ENCODE measurements around the gene PFN3.

The PFN3 gene

GRCh38 chr5:177437623-177438022 is 37.2 kb upstream of the PFN3 start:
- DNase-seq = no peak

DNA sequence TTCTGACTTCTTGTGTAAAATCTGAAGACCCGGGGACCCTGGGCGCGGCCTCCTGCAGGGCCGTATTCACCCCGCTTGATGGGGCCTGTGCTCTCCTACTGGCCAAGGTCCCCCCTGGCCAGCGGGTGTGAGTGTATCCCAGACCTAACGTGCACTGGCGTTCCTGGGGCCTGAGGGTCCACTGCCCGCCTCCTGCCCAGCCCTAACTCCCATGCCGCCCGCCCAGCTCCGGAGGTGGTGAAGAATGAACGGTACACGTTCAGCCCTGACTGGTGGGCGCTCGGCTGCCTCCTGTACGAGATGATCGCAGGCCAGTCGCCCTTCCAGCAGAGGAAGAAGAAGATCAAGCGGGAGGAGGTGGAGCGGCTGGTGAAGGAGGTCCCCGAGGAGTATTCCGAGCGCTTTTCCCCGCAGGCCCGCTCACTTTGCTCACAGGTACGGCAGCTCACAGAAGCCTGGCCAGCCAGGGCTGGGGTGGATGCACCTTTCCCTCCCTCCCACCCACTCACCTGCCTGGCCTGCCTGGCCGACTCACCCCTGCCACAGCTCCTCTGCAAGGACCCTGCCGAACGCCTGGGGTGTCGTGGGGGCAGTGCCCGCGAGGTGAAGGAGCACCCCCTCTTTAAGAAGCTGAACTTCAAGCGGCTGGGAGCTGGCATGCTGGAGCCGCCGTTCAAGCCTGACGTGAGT is 35.5 kb upstream of the PFN3 start:
- DNase-seq = no peak

DNA sequence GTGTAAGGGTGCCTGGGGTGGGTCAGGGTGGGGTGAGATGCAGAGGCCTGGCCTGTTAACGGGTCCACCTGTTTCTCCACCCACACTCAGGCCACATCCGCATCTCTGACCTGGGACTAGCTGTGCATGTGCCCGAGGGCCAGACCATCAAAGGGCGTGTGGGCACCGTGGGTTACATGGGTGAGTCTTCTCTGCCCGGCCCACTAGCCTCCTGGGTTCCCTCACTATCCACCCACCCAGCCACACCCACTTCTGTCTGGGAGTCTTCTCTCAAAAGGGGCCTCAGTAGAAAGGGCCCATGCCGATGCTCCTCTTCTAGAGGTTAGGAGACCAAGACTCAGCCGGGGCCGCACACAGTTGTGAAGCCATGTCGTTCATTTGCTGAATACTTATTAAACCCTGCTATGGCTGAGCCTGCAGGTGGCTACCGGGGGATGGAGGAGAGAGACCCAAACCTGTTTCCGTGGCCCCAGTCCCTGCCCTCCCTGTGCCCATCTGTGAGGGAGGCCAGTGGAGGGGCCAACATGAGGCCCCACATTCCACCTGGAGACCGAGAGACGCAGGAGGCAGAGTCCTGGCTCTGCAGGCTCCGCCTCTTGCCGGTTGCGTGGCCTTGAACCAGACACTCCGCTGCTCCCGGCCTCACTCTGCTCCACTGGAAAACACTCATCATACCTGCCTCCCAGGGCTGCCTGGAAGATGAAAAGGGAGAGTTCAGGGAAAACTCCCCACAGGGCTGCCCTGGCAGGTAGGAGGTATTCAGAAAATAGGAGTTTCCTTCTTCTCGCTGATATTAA is 34.7 kb upstream of the PFN3 start:
- DNase-seq = no peak

- no peak for DNase-seq
Observed at GRCh38 chr5:177434437-177434836, 34.0 kb upstream of the PFN3 start.

DNA sequence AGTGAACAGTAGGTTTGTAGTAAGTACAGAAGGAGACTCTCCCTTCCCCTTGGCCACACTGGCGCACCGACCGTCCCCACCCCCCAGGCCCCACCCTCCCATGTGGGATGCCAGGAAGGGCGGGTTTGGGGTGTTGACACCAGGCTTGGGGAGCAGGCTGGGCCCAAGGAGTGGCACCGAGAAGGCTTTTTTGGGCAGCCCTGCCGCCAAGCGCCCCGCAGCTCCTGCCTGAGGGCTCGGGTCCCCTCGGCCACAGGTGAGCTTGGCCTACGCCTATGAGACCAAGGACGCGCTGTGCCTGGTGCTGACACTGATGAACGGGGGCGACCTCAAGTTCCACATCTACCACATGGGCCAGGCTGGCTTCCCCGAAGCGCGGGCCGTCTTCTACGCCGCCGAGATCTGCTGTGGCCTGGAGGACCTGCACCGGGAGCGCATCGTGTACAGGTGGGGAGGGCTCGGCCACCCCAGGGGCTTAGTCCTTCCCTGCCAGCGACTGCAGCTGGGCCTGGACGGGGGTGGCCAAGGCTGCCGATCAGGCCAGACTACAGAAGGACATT is 33.3 kb upstream of the PFN3 start:
- DNase-seq = no peak

GRCh38 chr5:177432839-177433657 is 32.6 kb upstream of the PFN3 start:
- no peak for DNase-seq

DNA sequence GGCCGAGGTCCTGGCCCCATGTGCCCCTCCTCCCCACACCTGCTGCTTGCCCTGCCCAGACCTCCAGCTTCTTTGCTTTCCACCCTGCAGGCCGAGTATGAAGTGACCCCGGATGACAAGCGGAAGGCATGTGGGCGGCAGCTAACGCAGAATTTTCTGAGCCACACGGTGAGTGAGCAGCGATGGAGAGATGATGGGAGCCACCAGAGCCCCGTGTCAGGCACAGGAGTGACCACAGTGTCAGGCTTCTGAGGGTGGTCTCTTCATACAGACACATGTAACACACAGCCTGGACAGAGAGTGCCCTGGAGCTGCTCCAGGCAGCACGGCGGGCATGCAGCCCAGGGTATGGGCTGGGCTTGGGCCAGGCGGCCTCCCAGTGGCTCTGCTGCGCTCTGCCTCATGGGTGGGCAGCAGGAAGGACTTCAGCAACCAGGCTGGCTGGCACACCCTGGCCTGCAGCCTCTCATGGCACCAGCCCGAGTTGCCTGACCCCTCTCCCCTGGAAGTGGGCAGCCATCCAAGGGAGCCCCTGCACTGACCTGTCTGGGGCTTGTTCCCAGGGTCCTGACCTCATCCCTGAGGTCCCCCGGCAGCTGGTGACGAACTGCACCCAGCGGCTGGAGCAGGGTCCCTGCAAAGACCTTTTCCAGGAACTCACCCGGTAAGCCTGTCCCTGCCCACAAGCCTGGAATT is 31.8 kb upstream of the PFN3 start:
- DNase-seq = no peak

- peak; percentile 55 for DNase-seq
Observed at GRCh38 chr5:177431317-177432142, 31.1 kb upstream of the PFN3 start.

DNA sequence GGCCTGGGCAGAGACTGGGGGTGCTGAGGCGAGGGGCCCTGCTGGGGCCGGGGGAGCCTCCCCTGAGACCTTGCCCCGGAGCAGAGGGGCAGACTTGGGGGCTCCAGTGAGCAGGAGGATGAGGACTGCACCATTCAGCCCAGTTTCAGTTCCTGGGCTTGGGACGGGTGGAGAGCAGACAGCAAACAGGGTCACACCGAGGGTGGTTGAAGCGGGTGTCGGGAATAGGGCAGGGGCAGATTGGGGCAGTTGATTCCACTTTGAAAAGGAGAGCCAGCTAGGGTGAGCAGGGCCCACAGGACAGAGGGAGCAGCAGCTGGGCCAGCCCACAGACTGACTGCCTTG is 30.5 kb upstream of the PFN3 start:
- no peak for DNase-seq

DNA sequence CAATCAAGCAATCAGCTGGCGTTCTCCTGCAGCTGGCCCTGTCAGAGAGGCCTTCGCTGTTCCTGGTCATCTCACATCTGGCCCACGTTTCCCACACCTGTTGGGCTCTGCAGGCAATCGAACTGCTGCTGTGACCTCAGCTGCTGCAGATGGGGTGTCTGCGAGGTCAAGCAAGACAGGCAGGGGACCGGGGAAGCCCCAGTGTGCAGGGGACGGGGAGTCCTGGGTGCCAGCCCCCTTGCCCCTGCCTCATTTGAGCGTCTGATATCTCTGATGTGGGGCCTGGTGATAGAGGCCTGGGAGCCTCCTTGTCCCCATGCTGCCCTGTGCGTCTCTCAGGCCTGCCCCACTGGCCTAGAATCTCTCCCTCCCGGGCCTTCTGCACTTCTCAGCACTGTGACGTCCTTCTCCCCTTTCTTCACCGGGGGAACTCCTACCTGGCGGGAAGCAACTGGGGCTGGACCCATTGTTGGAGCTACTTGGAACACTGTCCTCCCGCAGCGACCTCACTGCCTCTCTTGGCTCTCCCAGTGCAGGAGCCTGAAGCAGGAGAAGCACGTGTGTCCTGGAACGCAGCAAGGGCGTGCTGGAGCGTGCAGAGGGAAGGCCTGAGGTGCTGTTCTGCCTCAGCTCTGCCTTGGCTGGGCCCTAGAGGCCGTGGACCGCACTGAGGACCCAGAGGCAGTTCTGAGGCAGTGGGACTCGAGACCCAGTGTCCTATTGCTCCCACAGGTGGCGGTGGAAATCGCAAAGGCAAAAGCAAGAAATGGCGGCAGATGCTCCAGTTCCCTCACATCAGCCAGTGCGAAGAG is 29.9 kb upstream of the PFN3 start:
- no peak for DNase-seq

GRCh38 chr5:177429248-177430040 is 29.0 kb upstream of the PFN3 start:
- peak; percentile 72 for DNase-seq

DNA sequence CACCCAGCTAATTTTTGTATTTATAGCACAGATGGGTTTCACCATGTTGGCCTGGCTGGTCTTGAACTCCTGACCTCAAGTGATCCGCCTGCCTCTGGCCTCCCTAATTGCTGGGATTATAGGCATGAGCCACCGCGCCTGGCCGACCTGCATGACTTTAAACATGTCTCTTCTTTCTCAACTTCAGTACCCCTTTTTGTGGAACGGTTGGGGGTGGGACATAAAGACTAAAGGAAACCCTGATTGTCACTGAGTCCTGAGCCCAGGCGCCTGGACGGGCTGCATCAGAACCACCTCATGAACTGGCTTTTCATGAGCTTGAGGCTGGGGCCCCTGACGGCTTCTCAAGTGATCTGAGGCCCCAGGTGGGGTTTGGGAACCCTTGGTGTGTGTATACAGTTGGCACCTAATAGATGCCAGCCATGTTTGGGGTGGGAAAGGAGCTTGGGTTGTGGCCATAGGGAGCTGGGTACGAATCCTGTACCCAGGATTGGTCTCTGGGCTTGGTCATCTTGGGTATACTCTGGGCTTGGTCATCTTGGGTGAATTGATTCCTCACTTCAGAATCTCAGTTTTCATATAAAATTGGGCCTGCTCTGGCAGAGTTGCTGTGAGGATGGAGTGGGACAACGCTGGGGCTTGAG is 28.2 kb upstream of the PFN3 start:
- DNase-seq = no peak

DNA sequence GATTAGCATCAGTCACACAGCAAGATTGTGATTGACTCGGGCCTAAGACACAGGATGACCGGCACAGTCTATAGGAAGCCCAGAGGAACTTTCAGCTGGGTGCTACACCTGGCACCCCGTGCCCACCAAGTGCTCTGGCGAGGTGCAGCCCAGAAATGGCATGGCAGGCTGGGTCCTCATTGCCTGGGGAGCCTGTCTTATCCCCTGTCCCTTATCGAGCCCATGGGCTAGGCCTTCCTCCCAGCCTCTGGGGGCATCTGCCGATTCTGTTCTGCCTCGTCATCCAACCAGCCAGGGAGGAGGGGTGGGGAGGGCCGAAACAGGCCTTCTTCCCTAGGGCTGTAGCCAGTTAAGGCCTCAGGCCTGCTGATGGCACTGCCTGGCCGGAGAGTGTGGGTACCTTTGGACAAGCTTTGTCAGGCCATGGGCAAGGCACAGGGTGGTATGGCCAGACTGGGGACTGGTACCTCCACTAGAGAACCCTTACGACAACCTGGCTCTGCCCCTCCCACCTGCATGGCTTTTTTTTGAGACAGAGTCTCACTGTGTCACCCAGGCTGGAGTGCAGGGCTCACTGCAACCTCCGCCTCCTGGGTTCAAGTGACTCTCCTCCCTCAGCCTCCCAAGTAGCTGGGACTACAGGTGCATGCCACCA is 27.6 kb upstream of the PFN3 start:
- DNase-seq = no peak

GRCh38 chr5:177427211-177427822 is 26.9 kb upstream of the PFN3 start:
- DNase-seq = no peak

DNA sequence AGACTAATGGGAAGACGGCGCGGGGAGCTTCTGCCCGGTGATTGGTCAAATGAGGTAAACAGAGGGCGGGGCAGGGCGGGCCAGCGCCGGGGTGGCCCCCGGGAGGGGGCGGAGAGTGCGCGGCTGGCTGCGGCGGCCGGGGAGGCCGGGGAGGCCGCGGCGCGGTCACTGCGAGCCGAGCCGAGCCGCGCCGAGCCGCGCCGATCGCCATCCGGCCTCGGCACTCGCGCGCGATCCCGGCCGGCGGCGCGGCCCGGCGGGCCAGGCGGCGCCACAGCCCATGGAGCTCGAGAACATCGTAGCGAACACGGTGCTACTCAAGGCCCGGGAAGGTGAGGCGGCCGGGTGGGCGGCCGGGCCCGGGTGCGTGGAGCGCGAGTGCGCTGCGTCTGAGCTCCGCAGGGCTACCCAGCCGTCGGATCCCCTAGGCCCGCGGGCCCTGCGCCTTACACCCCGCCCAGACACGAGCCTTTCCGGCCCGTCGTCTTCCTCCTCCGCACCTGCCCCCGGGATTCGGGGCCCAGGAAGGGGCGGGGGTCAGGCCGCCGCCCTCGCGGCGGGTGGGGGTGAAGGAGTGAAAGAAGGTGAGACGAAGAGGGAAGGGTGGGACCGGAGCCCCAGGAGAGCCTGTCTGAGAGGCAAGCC is 26.2 kb upstream of the PFN3 start, which contains the start of gene GRK6:
TSS of gene GRK6 (plus strand) at position 111 of the 645 bp plus-strand sequence. CDS start at position 281, 170 bp downstream.
- peak; percentile 57 for DNase-seq

GRCh38 chr5:177425801-177426565 is 25.5 kb upstream of the PFN3 start:
- peak; percentile 99 for DNase-seq

Measured in T-helper 9 cell (primary cell).